SK-N-SH (cell line): Measurements from ENCODE around the gene ATP2A3. TPM values are rescaled to one million over a fixed set of nuclear protein-coding genes. Genes with fewer than 3 reads are reported as not detected.

Experiments used
- CTCF ChIA-PET: fragments of 300-600, 350-600 bp; formaldehyde crosslinking; extraction: SDS; loops from one replicate; lab custom pipeline; 2021; lab: Yijun Ruan, JAX
- POLR2A ChIA-PET: fragments of 350-600 bp; sonication (Branson Sonifier 250); formaldehyde crosslinking; extraction: SDS; loops from one replicate; lab custom pipeline; 2020; ENCODE audit warnings: antibody characterized with exemption, inconsistent platforms; lab: Yijun Ruan, JAX
- DNase-seq: peaks from one replicate; pipeline ENCODE4 v3.0.0; 2012
- H2AFZ ChIP-seq: fragments of 200-600 bp; sonication (generic); 2 replicates; pipeline ENCODE4 v1.8.1; 2016; ENCODE audit warnings: antibody characterized with exemption, mild to moderate bottlenecking, low read depth
- H3F3A ChIP-seq: fragments of 200-600 bp; sonication (generic); replicated peaks from 2 replicates; pipeline ENCODE3; 2016; ENCODE audit warnings: antibody characterized with exemption, mild to moderate bottlenecking; ENCODE audit not compliant: insufficient read depth
- H3K27ac ChIP-seq, 2 experiments: fragments of 200-500 bp in 1 of 2; fragments of 200-600 bp in 1 of 2; sonication (Bioruptor generic) in 1 of 2; sonication (generic), shearing (Covaris generic) in 1 of 2; 2 replicates each; pipeline versions ENCODE4 v1.5.1 to v1.6.1; 2014 to 2016; ENCODE audit warnings: low read depth in 2 of 2, inconsistent platforms in 1 of 2, low read length in 1 of 2, mild to moderate bottlenecking in 1 of 2, mixed read lengths in 1 of 2
- H3K27me3 ChIP-seq: fragments of 200-600 bp; sonication (generic), shearing (Covaris generic); 2 replicates; pipeline ENCODE4 v1.6.1; 2016; ENCODE audit warnings: mixed run types; ENCODE audit not compliant: insufficient read depth
- H3K36me3 ChIP-seq, 2 experiments: fragments of 200-500 bp in 1 of 2; fragments of 200-600 bp in 1 of 2; sonication (Bioruptor generic) in 1 of 2; sonication (generic) in 1 of 2; replicated peaks in 1 of 2; 2 replicates each; pipeline versions ENCODE3 to v1.5.1; 2014 to 2016; ENCODE audit warnings: low read length in 1 of 2, mild to moderate bottlenecking in 1 of 2; ENCODE audit not compliant: insufficient read depth in 2 of 2, control insufficient read depth in 1 of 2
- H3K4me1 ChIP-seq, 2 experiments: fragments of 200-500 bp in 1 of 2; fragments of 200-600 bp in 1 of 2; sonication (Bioruptor generic) in 1 of 2; sonication (generic), shearing (Covaris generic) in 1 of 2; 2 replicates each; pipeline versions ENCODE4 v1.5.1 to v1.6.1; 2014 to 2016; ENCODE audit warnings: low read depth in 1 of 2, low read length in 1 of 2, mixed run types in 1 of 2; ENCODE audit not compliant: insufficient read depth in 2 of 2, control insufficient read depth in 1 of 2
- H3K4me2 ChIP-seq: fragments of 200-600 bp; sonication (generic), shearing (Covaris generic); 2 replicates; pipeline ENCODE4 v1.6.1; 2017; ENCODE audit warnings: mixed run types
- H3K4me3 ChIP-seq, 2 experiments: fragments of 200-500 bp in 1 of 2; fragments of 200-600 bp in 1 of 2; sonication (Bioruptor generic) in 1 of 2; sonication (generic), shearing (Covaris generic) in 1 of 2; 2 replicates each; pipeline versions ENCODE4 v1.5.1 to v1.8.1; 2014 to 2016; ENCODE audit warnings: low read depth in 2 of 2, inconsistent platforms in 1 of 2, low read length in 1 of 2, mild to moderate bottlenecking in 1 of 2, mixed read lengths in 1 of 2, moderate library complexity in 1 of 2
- H3K79me2 ChIP-seq: fragments of 200-600 bp; sonication (generic); 2 replicates; pipeline ENCODE4 v1.8.1; 2017; ENCODE audit warnings: mild to moderate bottlenecking; ENCODE audit not compliant: insufficient read depth
- H3K9ac ChIP-seq: fragments of 200-600 bp; sonication (generic); 2 replicates; pipeline ENCODE4 v1.6.1; 2017; ENCODE audit warnings: mixed run types
- H3K9me2 ChIP-seq: fragments of 200-600 bp; sonication (generic); 2 replicates; pipeline ENCODE4 v1.6.1; 2017; ENCODE audit warnings: mixed run types
- H3K9me3 ChIP-seq: fragments of 200-600 bp; sonication (generic); 2 replicates; pipeline ENCODE4 v1.6.1; 2017; ENCODE audit warnings: mixed run types, mild to moderate bottlenecking, moderate library complexity
- H4K20me1 ChIP-seq: fragments of 200-600 bp; sonication (generic); 2 replicates; pipeline ENCODE4 v1.6.1; 2017; ENCODE audit warnings: mild to moderate bottlenecking, mixed run types; ENCODE audit not compliant: insufficient read depth
- ELF1 ChIP-seq: IDR thresholded peaks from 2 replicates; pipeline ENCODE4 v1.4.0; 2012
- EP300 ChIP-seq, 2 experiments: IDR thresholded peaks; 2 replicates each; pipeline versions ENCODE4 v1.4.0 to v1.6.1; 2012; ENCODE audit warnings: borderline replicate concordance in 1 of 2, low read depth in 1 of 2, low read length in 1 of 2
- MEF2A ChIP-seq: IDR thresholded peaks from 2 replicates; pipeline ENCODE4 v1.4.0; 2012; ENCODE audit warnings: low read depth, borderline replicate concordance
- MXI1 ChIP-seq: IDR thresholded peaks from 2 replicates; pipeline ENCODE4 v1.6.1; 2012; ENCODE audit warnings: mild to moderate bottlenecking, low read depth, low read length, improper control_type of control experiment
- POLR2AphosphoS5 ChIP-seq: IDR thresholded peaks from 2 replicates; pipeline ENCODE4 v1.6.1; 2012; ENCODE audit warnings: low read depth, low read length
- RAD21 ChIP-seq: IDR thresholded peaks from 2 replicates; pipeline ENCODE4 v1.6.1; 2012; ENCODE audit warnings: mild to moderate bottlenecking, low read length
- SMC3 ChIP-seq: IDR thresholded peaks from 2 replicates; pipeline ENCODE4 v1.6.1; 2012; ENCODE audit warnings: low read depth, low read length, improper control_type of control experiment
- YY1 ChIP-seq: IDR thresholded peaks from 2 replicates; pipeline ENCODE4 v1.4.0; 2012; ENCODE audit warnings: low read depth, mild to moderate bottlenecking
- WGBS: methylation state at CpG from one replicate; pipeline ENCODE4 v1.1.6; 2017; ENCODE audit warnings: low lambda C conversion rate; 5-methylcytosine and 5-hydroxymethylcytosine counted together
- polyA plus RNA-seq, 3 experiments: library from polyadenylated mRNA; depleted of rRNA; stranded (reverse); fragments of >200 nt; gene quantifications; 2 replicates each; pipeline ENCODE4 v1.2.3, GENCODE V29; 2012

The ATP2A3 gene
- polyA plus RNA-seq, 1 of the 3 experiments (the other 2 are of a cell fraction), result 2.1 TPM

DNA sequence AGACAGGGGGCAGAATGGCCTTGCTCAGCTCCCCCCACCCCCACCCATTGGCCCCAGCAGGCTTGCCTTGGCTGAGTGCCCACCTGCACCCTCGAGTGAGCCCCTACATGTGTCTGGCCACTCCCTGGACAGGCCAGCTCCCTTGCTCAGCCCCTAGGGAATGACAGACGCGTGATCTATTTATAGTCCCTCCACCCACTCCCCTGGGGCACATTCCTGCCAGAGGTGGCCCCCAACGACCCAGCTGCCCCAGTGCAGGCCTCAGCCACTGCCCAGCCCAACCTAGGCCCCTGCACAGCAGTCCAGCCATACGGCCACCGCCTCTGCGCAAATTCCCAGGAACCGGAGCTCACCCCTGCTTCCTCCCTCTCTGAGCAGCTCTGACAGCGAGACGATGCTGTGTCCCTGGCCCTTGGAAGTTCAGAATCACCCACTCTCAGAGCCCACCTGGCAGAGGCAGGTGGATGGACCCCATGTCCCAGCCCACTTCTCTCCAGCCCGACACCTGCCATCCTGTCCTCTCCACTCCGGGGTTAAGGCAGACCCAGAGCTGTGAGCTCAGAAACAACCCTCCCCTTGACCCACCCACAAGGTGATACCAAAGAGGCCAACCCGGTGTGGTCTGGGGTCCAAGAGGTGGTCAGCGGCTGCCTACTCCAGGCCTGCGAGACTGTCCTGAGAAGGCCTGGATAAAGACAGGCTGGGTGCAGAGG, 36.5 kb downstream of the ATP2A3 start:
- Histone ChIP-seq H3K4me3 (no peak overlapping the region), H3F3A (no peaks in the 10 kb centered on the region), H3K79me2 (no peaks in the 10 kb centered on the region), H3K36me3 (no peaks in the 10 kb centered on the region), H3K4me2 (no peak overlapping the region), H3K4me1 (peaks cover 0 to 12% of the 10 kb centered on the region in 2 experiments; a peak in 1 of 4 replicates), H3K27ac (no peak overlapping the region), H2AFZ (no peak overlapping the region), H3K9ac (no peak overlapping the region), H3K27me3 (no peaks in the 10 kb centered on the region), H3K9me3 (no peaks in the 10 kb centered on the region), H4K20me1 (no peaks in the 10 kb centered on the region), H3K9me2 (no peaks in the 10 kb centered on the region)
- TF ChIP-seq EP300 (IDR thresholded peaks at IDR 0.05; ENCODE audit: borderline replicate concordance in 1 of 2, low read depth in 1 of 2, low read length in 1 of 2), result no peak
- no peak for TF ChIP-seq POLR2AphosphoS5
- no peak for TF ChIP-seq SMC3
- no peak for TF ChIP-seq RAD21
- TF ChIP-seq ELF1, result no peak
- no peak for TF ChIP-seq YY1
- no peak for TF ChIP-seq MEF2A
- WGBS, result 63% methylated on average over 7 of the region's 15 CpGs
- CTCF ChIA-PET, result interaction anchor here (7.7 kb wide), 1 partner anchor 14 kb away, joined by 54 read pairs; no protein-coding TSS in a partner anchor
- DNase-seq, result peak; percentile 69
- POLR2A ChIA-PET, result no interaction called here

DNA sequence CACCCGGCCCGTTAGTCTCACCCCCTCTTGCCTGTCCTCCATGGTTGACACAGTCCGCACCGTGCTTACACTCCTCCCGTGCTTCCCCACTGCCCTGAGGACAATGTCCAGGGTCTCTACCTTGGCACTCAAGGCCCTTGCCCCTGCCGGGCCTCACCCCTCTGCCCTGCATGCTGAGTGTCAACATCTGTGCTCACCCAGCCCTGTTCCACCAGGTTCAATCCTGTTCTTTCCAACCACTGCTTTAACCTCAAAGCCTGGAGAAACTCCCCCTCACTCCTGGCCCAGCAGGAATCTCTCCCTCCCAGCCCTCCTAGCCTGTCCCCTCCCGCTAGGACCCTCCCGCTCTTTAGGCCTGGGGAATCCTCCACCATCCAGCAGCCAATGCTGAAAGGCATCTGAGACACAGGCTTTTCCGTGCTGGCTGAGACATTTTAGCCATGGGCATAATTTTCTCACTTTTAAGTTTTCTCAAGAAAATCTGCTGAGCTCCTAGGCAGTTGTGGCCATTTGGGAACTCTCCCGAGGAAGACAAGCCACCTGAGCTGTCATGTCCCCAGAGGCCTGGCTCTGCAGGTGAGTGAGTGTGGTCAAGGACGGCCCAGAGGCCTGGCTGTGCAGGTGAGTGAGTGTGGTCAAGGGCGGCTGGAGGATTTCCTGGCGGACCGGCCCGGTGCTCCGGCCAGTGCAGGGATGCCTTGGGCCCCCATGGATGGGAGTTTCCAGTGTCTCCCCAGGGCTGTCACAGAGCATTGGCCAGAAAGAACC, 37.2 kb downstream of the ATP2A3 start:
- no peak overlapping the region for H3K27ac ChIP-seq
- H4K20me1 ChIP-seq, result no peaks in the 10 kb centered on the region
- no peak overlapping the region for H2AFZ ChIP-seq
- H3K9me3 ChIP-seq, result no peaks in the 10 kb centered on the region
- H3K36me3 ChIP-seq, result no peaks in the 10 kb centered on the region
- no peaks in the 10 kb centered on the region for H3K79me2 ChIP-seq
- H3K9ac ChIP-seq, result no peak overlapping the region
- WGBS, result 89% methylated on average over 11 of the region's 16 CpGs
- no peak for DNase-seq
- no peak overlapping the region for H3K4me3 ChIP-seq
- POLR2A ChIA-PET, result no interaction called here
- no peaks in the 10 kb centered on the region for H3F3A ChIP-seq
- peaks cover 0 to 12% of the 10 kb centered on the region in 2 experiments; a peak in 1 of 4 replicates for H3K4me1 ChIP-seq
- H3K9me2 ChIP-seq, result no peaks in the 10 kb centered on the region
- no peaks in the 10 kb centered on the region for H3K27me3 ChIP-seq
- no peak for TF ChIP-seq ELF1
- no peak for TF ChIP-seq MXI1
- no peak for TF ChIP-seq POLR2AphosphoS5
- CTCF ChIA-PET, result interaction anchor here (7.7 kb wide), 1 partner anchor 13 kb away, joined by 54 read pairs; no protein-coding TSS in a partner anchor
- H3K4me2 ChIP-seq, result no peak overlapping the region
